ENCODE measurements around the gene DNER.
"Not testable (repeated sequence)": the region's sequence is repeated elsewhere in the genome, so short reads cannot be mapped to it uniquely, and the experiment has no call there.

DNER gene

DNA sequence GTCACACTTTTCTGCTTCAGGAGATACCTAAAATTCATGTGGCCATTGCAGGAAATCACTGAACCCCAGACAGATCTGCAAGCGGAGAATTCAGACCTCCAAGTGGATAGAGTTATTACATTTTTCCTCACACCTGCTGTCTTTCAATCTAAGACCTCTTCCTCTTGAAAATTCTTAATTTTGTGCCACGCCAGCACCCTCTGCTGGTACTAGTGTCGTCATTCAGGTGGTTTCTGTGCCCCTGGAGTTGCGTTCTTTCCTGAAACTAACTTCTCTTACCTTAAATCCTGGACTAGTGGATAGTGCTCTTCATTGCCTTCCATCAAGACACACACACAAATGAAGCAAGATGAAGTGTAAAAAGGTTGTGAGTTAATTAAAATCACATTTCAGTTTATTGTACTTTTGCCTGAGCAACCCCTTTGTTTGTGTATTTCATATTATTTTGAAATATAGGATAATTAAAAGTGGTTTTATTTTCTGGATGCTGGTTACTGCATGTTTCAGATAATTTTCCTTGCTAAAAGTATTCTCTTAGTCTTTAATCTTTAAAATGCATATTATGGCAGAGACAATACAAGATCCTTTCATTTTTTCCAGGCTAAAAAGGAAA is 1.6 kb upstream of the DNER start:
- peak; percentile 45 to 49 for DNase-seq

DNA sequence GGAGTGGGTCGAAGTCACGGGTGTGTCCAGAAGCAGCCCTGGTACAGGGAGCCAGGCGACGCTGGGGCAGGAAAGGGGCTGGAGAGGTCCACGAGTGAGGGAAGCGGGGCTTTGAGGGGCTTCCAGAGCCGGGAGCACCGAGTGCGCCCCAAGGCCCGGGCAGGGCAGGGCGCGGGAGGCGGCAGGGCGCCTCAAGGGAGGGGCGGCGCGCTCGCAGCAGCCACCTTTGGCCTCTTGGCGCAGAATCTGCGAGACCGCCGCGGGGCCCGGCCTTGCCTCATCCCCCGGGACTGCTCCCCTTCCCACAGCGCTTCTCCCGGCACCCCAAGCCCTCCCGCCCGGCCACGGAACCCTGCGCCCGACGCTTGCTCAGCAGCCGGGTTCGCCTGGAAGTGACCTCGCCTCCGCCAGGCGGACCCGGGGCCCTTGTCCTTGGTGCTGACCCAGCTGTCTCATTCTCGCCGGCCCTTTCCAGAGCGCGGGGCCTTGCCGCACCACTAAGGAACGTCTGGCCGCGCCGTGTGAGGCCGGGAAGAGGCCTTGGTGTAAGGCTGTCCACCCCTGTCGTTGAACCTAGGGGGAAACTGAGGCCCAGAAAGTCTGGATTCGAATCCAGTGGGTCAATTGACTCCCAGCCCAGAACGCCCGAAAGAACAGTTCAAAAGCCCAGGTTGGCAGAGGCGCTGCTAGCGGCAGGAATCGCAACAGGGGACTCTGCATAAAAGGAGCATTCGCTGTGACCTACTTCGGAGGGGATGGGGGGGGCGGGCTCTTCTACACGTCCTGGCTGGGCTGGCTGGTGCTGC is 584 bp upstream of the DNER start:
- peak; percentile 48 to 57 for DNase-seq

DNA sequence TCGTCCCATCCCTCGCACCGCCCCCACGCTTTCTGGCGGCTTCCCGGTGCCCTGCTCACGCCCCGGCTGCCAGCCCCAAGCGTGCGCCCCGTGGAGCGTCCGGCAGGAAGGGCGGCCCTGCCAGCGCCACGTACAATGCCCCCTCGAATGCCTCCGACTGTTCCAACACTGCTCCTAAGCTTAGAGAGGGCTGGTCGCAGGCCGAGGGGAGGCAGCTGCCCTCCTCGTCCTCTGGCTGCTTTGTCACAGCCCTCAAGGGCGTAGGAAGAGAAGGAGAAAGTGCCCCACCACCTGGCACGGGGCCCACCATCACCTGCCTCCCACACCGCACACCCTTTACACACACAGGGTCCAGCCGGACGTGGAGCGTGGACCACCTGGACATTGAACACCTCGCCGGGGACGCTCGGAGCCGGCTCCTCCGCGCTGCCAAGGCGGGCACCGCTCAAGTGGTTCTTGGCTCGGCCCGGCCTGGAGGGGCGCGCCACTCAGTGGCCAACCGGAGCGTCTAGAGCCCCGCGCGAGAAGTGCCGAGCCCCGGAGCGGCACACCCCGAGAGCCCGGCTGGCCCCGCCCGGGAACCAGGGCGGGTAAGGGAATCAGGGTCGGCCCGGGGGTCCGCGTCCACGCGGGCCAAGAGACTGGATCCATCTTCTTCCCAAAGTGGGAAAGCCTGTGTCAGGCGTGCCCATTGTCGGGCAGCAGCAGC is 830 bp downstream of the DNER start:
- peak; percentile 30 to 47 for DNase-seq

DNA sequence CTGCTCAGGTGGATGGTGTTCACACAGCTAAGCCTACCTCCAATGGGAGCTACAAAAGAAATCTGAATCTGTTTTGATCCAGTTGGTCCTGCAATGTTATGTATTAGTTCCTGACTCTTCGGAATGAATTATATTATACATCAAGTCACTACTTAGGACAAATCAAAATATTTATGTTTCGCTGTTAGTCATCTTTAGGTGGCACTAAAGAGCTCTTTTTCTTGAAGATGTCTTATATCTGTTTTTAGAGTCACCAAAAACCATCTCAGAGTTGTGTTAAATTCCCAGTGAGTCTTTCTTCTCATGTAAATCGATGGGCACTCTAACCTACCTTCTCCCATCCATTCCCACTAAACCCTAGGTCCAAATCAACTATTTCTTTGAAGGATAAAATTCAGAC is 2.2 kb downstream of the DNER start:
- DNase-seq: no peak

DNA sequence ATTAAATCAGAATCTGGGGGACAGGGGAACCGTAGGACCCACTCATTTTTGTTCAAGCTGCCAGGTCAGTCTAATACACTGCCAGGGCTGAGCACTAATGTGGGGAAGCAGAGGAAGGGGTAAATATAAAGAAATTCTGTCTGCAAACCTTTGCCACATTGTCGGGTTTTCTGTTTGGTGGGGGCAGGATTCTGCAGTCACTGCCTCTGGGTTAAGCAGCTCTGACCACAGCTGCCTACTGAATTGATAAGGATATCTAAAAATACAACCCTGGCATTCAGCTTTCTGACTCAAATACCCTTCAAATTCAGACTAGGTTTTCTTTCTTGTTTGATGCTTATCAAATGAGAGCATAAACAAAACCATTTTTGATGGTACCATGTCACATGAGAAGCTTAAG is 6.0 kb downstream of the DNER start:
- no peak for DNase-seq

DNA sequence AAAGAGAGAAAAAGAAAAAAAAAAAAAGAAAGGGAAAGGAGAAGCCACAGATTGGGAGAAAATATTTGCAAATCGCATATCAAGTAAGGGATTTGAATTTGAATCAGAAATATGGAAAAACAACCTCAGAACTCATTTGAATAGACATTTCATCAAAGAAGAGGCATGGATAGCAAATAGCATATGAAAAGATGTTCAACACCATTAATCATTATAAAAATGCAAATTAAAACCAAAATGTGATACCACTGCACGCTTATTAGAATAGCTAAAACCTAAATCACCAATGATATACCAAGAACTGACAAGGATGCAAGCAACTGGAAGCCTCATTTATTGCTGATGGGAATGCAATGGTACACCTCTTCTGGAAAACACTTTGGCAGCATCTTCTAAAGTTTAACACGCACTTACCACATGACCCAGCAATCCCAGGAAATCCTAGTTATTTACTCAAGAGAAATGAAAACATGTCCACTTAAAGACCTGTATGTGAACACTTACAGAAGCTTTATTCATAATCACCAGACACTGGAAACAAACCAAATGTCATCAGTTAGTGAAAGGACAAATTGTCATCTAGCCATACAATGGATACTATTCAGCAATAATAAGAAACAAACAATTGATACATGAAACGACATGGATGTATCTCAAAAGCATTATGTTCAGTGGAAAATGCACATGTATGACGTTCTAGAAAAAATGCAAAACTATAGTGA is 10.3 kb downstream of the DNER start:
- no peak for DNase-seq

DNA sequence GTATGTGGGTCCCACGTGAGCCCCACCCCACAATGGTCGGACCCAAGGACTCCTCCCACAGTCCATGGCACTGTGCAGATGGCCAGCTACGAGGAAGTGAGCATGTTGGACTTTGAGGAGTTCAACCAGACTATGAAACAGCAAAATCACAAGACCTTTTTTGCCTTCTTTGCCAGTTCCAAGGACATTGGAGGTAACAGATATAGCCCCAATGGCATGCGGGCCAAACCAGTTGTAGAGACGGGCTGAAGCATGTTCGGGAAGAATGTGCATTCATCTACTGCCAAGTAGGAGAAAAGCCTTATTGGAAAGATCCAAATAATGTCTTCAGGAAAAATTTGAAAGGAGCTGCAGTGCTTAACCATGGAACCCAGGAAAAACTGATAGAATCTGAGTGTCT is 12.6 kb downstream of the DNER start:
- DNase-seq: no peak

DNA sequence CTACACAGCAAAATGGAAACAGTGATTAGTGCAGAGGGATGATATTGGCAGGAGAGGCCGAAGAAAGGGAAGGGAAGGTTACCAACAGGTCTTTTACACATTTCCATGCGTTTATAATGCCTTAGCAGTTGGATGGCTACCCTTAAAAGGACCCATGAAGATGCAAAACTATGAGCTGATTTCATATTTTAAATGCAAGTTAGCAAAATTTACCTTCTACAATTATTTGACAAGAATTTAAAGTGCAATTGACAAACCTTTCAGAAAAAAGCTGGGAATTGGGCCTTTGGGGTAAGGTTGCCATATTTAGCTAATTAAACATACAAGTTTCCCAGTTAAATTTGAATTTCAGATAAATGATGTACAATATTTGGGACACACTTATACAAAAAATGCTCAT is 13.3 kb downstream of the DNER start:
- no peak for DNase-seq

DNA sequence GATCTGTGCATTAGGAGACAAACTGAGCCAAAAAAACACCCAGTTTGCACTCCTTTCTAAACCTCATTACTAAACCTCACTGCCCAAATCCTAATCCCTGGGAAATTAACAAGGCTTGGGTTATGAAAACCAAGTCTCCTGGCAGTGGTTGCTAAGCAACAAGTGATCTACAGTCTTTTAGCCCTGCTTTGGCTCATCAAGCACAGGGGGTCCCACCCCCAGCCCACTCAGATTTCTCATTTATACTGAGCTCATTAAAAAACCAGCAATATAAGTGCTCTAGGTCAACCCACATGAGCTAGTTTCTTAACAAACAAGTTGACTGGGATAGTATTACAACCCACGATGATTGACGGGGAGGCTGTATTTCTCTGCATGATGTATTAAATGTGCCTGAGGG is 18.4 kb downstream of the DNER start:
- DNase-seq: no peak

DNA sequence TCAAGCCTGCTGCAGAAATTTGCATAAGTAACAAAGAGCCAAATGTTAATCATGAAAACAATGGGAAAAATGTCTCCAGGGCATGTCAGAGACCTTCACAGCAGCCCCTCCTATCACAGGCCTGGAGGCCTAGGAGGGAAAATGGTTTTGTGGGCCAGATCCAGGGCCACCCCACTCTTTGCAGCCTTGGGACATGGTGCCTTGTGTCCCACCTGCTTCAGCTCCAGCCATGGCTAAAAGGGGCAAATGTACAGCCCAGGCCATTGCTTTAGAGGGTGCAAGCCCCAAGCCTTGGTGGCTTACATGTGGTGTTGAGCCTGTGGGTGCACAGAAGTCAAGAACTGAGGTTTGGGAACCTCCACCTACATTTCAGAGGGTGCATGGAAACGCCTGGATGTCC is 20.5 kb downstream of the DNER start:
- DNase-seq: not testable (repeated sequence)

DNA sequence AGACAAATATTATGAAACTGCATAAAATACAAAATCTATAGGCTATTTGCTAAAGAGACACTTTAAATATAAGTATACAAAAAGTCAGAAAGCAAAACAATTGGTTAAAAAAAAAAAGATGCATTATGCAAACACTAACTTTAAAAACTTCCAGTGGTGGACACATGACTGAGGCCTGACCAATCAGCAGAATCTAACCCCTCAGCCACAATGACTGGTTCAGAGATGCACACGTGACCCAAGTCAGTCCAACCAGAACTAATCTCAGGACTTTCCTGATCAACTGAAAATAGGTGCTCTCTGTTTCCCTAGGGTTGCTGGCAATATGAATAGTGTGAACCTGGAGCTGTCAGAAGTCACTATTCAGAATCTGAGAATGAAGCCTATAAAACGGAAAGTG is 22.7 kb downstream of the DNER start:
- DNase-seq: no peak

DNA sequence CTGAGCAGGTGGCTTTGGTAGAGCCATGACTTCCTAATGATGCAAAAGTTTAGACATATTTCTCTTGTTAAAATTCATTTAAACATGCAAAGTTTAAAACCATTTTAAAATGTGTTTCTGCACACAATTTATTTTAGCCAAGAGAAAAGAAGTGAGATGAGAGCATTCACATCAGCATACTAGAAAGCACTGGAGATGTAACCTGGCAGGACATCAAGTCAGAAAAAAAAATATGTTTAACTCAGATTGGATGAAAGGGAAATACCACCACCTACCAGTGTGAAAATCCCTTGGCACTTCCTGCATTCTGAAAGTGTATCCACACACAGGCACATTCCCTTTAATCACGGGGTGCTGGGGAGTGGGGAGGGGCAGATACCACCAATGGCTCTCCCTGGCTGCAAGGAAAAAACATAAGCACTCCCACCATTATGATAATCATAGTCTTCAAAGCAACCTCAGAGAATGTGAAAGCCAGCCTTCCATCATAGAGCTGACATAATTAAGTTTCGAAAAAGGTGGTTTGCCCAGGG is 25.0 kb downstream of the DNER start:
- DNase-seq: no peak

DNA sequence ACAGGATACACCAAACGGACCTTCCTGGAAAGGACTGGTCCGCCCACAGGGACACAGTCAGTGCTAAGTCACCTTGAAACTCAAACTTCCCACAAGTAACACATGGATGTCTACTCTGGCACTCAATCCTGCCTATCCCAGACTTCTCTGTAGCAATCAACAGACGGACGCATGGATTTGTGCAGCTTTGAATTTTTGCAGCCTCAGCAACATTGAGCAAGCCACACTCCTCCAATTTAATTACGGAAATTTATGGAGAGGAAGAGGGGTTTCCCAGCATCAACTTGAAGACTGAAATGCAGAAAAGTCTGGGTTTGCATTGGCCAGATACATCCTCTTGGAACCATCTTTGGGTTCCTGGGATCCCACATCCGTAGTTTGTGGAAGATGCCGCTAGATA is 26.2 kb downstream of the DNER start:
- DNase-seq: no peak

DNA sequence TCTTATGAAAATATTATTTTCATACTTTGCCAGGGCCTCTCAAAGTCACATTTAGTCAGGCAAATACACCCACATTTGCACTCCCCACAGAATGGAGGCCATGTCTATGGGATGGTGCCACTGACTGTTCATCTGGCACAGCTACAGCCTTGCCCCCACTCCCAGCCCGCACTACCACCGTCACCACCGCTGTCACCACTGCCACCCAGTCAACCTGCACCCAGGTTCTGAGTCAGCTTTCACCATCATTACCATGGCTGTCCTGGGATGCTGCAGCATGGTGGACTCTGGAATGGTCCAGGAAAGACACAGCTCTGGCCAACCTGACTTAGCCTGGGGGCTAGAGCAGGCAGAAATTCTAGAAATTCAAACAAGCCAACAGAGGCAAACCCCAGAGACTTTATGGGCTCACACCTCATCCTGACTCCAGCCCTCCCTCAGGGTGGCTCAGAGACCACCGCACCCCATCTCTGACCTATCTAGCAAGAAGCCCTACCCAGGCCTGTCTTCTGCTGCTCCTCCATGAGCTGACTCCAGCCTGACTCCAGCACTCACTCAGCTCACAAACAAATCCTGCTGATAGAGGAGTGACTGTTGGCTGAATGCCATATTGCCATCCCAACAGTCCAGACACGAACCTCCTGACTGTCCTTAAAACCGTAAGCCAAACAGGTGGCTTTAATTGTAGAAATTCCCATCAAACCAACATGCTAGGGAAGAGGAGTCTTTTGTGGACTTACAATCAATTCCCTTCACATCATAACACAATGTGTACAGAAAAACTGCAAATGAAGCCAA is 28.0 kb downstream of the DNER start:
- DNase-seq: no peak

DNA sequence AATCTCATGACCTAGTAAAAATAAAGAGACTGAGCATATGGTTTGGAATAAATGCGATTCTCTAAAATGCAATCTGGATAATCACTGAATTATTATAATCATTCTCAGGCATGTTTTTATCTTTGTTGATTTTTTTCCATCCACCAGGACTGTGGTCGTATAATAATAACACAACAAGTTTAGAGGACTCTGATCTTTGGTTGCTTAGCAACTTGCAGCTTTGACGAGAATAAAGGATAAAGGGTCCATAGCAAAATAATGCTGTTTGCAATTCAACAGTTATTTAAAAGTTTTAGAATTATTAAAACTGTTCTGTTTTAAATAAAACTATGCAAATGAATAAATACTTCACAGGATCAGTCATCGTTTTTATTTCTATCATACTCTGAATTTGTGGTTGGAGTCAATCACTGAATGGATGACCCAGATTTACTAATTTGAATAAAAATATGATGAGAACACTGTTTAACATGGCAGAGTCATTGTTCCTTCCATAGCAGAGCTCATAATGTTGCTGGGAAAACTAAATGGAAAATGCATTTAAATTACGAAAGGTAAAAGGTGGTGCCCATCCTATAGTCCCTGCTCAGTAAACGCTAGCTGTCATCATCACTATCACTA is 29.3 kb downstream of the DNER start:
- no peak for DNase-seq

DNA sequence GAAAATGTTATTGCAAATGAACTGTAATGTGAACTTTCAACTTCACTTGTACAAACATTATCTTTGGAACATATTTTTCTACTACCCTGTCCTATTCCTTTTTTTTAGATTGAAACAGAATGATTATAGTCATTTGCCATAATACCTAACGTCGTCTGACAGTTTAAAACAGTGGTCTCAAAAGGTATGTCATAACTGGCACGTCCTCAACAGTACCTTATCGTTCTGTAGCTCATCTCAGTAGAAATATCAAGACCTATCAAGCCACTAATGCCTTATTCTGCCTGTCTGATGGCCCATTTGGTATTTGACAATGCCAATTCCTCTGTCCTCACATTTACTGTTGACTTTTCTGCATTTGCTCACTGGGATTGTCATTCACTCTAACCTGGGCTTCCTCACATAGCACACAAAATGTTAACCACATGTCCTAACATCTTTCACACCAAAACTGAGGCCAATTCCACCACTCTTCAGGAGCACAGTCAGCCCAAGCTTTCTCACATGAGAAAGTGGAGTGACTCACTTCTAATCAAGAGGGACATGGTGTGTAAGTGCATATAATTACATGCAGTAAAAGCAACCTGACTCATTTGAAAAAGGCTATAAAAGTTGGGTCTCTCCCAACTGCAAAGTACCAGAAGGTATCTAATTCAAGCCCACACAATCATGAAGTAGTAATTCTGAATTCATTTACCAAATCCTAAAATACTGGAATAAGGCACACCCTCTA is 34.8 kb downstream of the DNER start:
- DNase-seq: no peak

DNA sequence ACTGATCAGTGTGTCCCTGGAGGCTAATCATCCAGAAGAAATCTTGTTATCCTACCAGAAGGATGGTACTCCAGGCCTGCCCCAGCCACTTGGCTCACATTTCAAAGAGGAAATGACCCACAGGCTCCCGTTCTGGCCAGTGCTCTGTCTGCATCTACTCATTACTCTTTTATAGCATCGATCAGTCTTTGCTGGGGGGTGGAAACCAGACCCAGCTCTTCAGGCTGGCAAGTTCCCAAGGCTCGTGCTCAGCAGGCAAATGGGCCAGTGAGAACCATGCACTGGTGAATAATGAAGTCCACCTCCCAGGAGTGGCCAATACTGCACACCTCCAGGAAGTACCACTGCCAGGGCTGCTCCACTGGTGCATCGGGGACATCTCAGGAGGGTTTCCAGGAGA is 38.8 kb downstream of the DNER start:
- DNase-seq: no peak

DNA sequence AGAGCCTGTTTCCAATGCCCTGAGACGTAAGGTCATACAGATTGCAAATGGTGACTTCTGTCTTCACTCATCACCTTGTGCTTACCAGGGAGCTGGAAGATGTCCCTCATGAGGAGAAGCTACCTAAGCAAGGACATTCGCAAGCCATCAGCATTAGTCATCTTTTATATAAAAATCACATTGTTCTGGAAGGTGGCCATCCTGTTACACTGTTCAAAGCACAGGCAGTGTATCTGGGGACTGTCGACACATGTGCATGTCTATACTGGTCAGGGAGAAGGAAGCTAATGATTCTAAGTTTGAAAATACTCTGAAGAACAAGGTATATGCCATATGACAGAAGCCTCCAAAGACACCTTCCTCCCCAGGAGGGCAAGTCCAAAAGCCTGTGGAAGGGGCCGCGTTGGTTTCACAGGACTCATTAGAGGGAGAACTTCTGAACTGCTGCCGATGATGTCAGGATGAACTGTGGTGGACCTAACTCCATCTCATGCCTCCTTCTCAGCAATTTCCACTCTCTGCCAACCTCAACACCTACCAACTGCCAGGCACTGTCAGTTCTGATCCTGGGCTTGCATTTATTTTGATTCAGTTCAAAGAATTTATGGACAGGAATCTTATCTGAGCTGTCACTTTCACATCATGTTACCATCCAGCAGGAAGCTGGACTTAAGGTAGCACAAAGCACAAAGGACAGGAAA is 39.4 kb downstream of the DNER start:
- DNase-seq: no peak

DNA sequence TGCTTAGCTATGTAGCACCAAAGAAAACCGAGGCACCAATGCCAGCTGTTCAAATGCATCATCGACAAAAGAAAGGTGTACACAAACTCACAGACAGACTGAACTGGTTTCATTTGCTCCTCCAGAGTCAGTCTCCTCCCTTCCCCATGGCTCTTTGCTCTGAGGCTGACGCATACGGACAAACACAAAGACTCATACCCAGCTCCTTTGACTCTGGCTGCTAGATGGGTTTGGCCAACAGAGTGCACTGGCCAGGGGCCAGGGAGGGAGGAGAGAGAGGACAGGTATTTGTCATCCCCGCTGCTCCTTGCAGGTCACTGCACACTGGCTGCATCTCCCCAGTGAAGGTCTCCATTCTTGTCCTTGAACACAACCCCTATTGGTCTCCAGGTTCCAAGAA is 40.7 kb downstream of the DNER start:
- no peak for DNase-seq

DNA sequence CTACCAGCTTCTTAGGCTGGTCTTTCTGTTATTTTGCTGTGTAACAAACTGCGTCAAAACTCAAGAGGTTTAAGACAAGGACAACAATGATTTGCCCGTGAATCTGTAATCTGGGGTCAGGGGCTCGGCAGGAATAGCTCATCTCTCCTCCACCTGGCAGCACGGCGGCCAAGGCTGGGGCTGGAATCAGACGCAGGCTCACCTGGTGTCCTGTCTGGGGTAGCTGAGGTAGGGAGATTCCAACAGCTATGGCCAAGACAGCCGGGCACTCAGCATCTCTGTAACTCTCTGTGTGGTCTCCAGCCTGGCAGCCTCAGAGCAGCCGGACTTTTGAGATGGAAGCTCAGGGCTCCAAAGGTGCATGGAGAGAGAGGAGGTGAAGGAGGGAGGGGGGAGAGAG is 42.3 kb downstream of the DNER start:
- no peak for DNase-seq

DNA sequence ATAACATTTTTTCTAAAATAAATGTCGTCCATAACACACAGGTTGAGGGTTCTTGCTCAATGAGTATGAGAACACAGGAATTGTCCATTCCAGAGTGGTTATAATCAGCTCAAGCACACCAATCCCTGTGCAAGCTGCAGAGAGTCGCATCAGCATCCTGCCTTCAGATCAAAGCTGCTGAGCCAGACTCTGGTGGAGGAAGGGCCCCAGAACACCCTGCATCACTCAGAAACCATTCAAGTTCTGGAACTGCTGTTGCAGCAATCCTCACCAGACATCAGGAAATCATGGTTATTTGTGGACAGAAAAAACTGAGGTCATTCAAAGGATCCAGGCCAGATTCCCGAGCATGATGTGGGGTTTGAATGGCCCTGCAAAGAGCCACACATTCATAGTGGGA is 44.5 kb downstream of the DNER start:
- no peak for DNase-seq
